Measurements from ENCODE around the gene EIF4G1. TPM values are rescaled to one million over a fixed set of nuclear protein-coding genes. Genes with fewer than 3 reads are reported as not detected.
A peak's percentile ranks its signal among the peaks of the same experiment; 100 is the strongest.

Gene EIF4G1
- total RNA-seq, 2 donors from 2014 or later: 146 to 213 TPM

GRCh38 chr3:184275961-184276910 lies 38.2 kb upstream of the EIF4G1 start, which contains the start of gene ECE2:
Gene ECE2 (plus strand): TSS chr3:184276022. CDS start chr3:184276154, 132 bp downstream.
- WGBS, 2 donors: 21% methylated on average over 28 of the region's 65 CpGs; no CpG with 5 or more reads in 1 of the 2 donors

GRCh38 chr3:184277366-184277765 lies 37.0 kb upstream of the EIF4G1 start:
- H3K36me3 ChIP-seq (replicated peaks in 1 of 2; ENCODE audit: insufficient read depth in 1 of 2, low read depth in 2 of 2): no peaks in the 10 kb centered on the region
- intact Hi-C loops (cut with DNase I): no loop called here
- no peak overlapping the region for H3K4me3 ChIP-seq
- peak overlapping the region in 1 of 4 donors; percentile 66 for H3K27ac ChIP-seq
- WGBS, 2 donors: 93 to 98% methylated on average over 2 to 6 of the region's 6 CpGs
- DNase-seq (no peak), ATAC-seq (no peak)
- no peaks in the 10 kb centered on the region for H3K9me3 ChIP-seq
- TF ChIP-seq POLR2A (IDR thresholded peaks at IDR 0.05) (no peak), CTCF (IDR thresholded peaks at IDR 0.05) (no peak)
- no peaks in the 10 kb centered on the region for H3K27me3 ChIP-seq
- peaks cover 19% of the 10 kb centered on the region for H3K4me1 ChIP-seq

More at GRCh38 chr3:184275961-184276910, 38.2 kb upstream of the EIF4G1 start, which contains the start of gene ECE2:
- Histone ChIP-seq H3K4me3 (no peak within 1 kb of the TSS), H3K27me3 (no peaks in the 10 kb centered on the region), H3K36me3 (replicated peaks in 1 of 2; ENCODE audit: insufficient read depth in 1 of 2, low read depth in 2 of 2) (no peaks in the 10 kb centered on the region), H3K27ac (peak within 1 kb of the TSS in 3 of 4 donors; percentile 66 to 83 (median 80)), H3K4me1 (peaks cover 19% of the 10 kb centered on the region), H3K9me3 (no peaks in the 10 kb centered on the region)
- DNase-seq (peak; percentile 44 to 65 (median 58)), ATAC-seq (peak; percentile 77)
- no peak for TF ChIP-seq CTCF (IDR thresholded peaks at IDR 0.05)
- TF ChIP-seq POLR2A (IDR thresholded peaks at IDR 0.05): peak in 1 of 3 donors; percentile 17
- intact Hi-C loops (cut with DNase I): no loop called here

GRCh38 chr3:184282941-184283340 lies 31.5 kb upstream of the EIF4G1 start:
- WGBS, 2 donors: 84 to 85% methylated on average over 4 of the region's 4 CpGs
- TF ChIP-seq CTCF (IDR thresholded peaks at IDR 0.05): no peak
- no peak for TF ChIP-seq POLR2A (IDR thresholded peaks at IDR 0.05)

GRCh38 chr3:184283681-184284080 lies 30.7 kb upstream of the EIF4G1 start:
- H3K9me3 ChIP-seq: no peaks in the 10 kb centered on the region
- no peak for DNase-seq
- no peak for TF ChIP-seq POLR2A (IDR thresholded peaks at IDR 0.05)
- TF ChIP-seq CTCF (IDR thresholded peaks at IDR 0.05): no peak
- H3K27me3 ChIP-seq: no peaks in the 10 kb centered on the region
- intact Hi-C loops (cut with DNase I): no loop called here
- H3K4me1 ChIP-seq: peaks cover 6% of the 10 kb centered on the region
- no peaks in the 10 kb centered on the region for H3K36me3 ChIP-seq (replicated peaks in 1 of 2; ENCODE audit: insufficient read depth in 1 of 2, low read depth in 2 of 2)
- 82 to 89% methylated on average over 8 of the region's 8 CpGs for whole genome bisulfite sequencing, 2 donors
- no peak overlapping the region for H3K4me3 ChIP-seq
- H3K27ac ChIP-seq: no peak overlapping the region
- ATAC-seq: no peak

More at GRCh38 chr3:184282941-184283340, 31.5 kb upstream of the EIF4G1 start:
- H3K36me3 ChIP-seq (replicated peaks in 1 of 2; ENCODE audit: insufficient read depth in 1 of 2, low read depth in 2 of 2): no peaks in the 10 kb centered on the region
- no peak overlapping the region for H3K4me3 ChIP-seq
- no peaks in the 10 kb centered on the region for H3K27me3 ChIP-seq
- no peak overlapping the region for H3K27ac ChIP-seq
- ATAC-seq: no peak
- intact Hi-C loops (cut with DNase I): no loop called here
- no peak for DNase-seq
- H3K9me3 ChIP-seq: no peaks in the 10 kb centered on the region
- H3K4me1 ChIP-seq: peaks cover 6% of the 10 kb centered on the region
